NB4 (cell line): ENCODE data around the gene LPCAT1.
A peak's percentile ranks its signal among the peaks of the same experiment; 100 is the strongest.

Experiments used
- MYC ChIP-seq: IDR thresholded peaks from 2 replicates; pipeline ENCODE4 v1.6.1; 2011; ENCODE audit warnings: low read depth, low read length
- TF ChIP-seq, protein P1 (sequence below): IDR thresholded peaks from one replicate; pipeline ENCODE4 v1.5.1; 2012; ENCODE audit warnings: low read depth, low read length

DNA sequence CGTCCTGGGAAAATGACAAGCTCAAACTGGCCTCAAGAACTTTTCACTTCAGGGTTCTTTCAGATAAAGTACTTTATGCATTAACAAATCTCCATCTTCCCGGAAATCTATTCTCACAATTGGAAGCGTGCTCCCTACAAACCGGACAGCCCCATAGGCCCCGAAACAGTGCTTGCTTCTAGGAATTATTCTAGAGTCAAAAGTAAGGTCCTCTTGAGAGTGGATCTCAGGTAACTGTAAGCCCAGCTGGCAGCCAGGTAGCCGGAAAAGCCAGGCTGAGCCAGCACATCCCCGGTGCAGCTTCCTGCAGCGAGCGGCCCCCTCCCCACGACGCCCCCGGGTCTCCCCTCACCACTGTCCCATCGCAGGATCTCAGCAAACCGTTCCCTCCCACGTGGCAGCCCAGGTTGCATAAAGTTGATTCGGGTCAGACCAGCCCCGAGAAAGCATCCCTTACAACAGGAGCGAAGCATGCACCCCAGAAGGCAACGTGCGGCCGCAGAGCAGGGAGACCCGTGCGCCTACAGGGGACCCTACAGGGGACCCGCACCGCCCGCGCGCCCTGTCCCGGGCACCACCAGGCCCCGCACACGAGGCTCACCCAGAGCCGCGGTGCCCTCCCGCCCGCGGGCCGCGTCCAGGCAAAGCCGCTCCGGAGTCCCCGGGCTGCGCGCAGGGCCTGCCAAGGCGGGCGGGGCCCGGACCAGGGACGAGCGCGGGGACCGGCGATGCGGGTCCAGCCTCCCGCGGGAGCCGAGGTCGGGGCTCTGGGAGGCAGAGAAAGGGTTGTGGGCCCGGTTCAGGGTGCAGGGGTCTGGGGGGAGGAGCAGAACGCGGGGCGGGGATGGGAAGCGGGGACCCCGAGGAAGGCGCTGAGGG is 920 bp downstream of the LPCAT1 start:
- TF ChIP-seq, protein P1, sequence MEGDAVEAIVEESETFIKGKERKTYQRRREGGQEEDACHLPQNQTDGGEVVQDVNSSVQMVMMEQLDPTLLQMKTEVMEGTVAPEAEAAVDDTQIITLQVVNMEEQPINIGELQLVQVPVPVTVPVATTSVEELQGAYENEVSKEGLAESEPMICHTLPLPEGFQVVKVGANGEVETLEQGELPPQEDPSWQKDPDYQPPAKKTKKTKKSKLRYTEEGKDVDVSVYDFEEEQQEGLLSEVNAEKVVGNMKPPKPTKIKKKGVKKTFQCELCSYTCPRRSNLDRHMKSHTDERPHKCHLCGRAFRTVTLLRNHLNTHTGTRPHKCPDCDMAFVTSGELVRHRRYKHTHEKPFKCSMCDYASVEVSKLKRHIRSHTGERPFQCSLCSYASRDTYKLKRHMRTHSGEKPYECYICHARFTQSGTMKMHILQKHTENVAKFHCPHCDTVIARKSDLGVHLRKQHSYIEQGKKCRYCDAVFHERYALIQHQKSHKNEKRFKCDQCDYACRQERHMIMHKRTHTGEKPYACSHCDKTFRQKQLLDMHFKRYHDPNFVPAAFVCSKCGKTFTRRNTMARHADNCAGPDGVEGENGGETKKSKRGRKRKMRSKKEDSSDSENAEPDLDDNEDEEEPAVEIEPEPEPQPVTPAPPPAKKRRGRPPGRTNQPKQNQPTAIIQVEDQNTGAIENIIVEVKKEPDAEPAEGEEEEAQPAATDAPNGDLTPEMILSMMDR = no peak
- TF ChIP-seq MYC = peak; percentile 49
